HG02973 (cell line): ENCODE results near the gene DNAJC5.

Experiments
- ATAC-seq: cut with Tn5 transposase; IDR thresholded peaks from one replicate; pipeline ENCODE4 v1.9.1; 2021; ENCODE audit warnings: moderate library complexity; ENCODE audit not compliant: unreplicated experiment

DNAJC5 gene

GRCh38 chr20:63883201-63883593 is 11.7 kb upstream of the DNAJC5 start:
- no peak for ATAC-seq

- no peak for ATAC-seq
Measured at GRCh38 chr20:63884506-63885263, 10.2 kb upstream of the DNAJC5 start.

DNA sequence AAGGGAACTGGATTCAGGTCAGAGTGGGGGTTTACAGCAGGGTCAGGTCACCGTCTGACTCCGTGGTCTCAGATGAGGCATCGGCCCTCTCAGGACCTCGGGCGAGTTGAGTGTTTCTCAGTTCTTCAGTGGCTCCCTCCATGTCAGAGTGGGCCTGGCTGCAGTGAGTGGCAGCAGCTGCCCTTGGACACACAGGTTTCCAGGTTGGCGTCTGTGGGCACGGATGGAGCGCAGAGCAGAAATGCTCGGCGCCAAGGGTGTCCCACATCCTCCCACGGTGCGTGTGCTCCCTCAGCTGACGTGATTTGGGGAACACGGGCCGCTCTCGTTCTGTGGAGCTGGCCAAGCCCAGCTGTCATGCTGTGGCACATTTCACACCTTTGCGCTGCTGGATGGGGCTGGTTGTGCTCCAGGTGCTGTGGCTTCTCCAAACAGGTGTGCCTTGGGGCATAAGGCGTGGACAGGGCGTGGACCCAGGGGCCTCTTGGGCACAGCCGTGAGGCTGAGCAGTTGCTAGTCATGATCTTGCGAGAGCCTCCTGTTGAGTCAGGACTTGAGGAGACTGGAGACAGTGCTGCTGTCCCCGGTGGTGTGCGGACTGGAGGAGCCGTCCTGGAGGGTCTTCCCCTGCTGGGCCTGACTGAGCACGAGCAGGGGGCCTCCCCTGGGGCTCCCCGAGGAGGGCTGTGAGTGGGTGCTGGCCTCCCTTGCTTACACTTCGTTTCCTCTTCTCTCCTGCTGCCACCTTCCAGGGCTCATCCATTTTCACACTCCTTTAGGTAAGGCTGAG is 9.5 kb upstream of the DNAJC5 start:
- no peak for ATAC-seq

DNA sequence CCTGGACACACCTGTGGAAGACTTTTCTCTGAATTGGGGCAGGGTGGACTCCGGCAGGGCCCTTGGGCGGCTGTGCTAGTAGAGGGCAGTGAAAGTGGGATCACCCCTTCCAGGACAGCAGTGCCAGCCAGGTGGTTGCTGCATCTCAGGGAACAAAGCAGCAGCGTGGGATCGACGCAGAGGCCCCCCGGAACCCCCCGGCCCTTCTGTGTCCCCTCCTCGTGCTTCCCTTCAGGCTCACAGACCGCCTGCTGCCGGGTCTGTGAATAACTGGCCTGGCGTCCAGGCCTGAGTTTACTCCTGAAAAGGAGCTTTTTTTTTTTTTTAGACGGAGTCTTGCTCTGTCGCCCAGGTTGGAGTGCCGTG is 8.9 kb upstream of the DNAJC5 start:
- no peak for ATAC-seq

DNA sequence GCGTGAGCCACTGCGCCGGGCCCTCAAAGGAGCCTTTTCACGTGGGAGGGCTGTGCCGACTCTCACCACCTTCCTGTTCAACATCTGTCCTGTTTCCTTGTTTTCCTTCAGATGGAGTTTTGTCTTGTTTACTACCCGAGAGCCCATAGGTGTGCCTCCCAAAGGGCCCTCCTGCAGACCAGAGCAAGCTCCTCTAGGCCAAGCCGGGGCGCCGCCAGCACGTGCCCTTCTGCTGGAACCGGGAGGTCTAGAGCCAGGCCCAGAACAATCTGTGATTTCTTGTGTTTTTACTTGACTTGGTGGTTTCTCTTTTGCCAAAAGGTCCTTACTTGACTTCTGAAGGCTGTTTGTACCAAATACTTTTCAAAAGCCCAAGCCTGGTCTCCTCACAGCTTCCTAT is 8.0 kb upstream of the DNAJC5 start:
- no peak for ATAC-seq

- no peak for ATAC-seq
Measured at GRCh38 chr20:63889241-63890200, 5.4 kb upstream of the DNAJC5 start.

DNA sequence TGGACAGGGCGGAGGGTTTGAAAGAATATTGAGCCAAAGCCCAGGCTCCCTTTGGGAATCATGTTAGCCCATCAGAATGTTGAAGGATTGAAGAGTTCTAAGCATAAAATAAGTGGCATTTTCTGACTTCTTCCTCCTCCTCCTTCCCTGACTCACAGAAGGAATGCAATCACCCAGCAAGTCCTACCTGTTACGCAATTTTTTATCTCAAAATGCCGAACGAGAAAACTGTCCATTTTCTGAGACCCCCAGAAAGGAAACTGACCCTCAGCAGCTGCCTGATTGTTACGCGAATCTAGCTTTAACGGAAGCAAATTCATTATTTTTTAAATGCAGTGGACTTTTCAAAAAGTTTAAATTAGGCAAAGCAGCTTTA is 4.7 kb upstream of the DNAJC5 start:
- ATAC-seq = no peak

GRCh38 chr20:63890616-63891015 is 4.3 kb upstream of the DNAJC5 start:
- no peak for ATAC-seq

- ATAC-seq = no peak
Measured at GRCh38 chr20:63891061-63892002, 3.6 kb upstream of the DNAJC5 start.

DNA sequence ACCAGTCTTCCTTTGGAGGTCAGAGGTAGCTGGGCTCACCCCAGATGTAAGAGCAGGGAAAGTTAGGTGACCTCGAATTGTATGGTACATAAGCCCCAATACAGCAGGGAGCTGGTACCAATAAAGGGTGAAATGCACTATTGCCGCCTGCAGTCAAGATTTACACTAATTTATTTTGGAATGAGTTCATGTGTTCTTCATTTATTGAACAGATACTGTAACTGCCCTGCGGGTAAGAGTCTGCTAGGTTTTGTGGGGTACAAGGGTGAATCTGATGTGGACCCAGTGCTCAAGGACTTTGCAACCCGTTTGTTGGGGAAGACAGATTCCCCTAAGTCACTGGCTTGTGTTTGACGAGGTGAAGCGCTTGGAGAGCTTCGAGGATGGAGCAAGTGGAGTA is 2.5 kb upstream of the DNAJC5 start:
- no peak for ATAC-seq

DNA sequence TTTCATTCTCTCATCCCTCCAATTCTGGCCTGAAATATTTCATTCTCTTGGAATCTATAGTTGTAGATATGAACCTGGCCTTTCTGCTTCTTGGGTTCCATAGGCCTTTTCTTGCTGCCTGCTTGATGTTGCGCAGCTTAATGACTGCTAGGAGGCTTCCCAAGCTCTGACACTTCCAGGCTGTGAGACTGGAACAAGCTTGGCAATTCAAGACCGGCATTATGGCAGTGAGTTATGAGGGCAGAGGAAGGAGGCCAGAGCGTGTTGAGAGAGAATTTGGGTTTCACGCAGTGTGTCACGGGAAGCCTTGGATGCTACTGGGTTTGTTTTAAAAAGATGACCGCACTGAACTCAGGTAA is 948 bp upstream of the DNAJC5 start:
- ATAC-seq = no peak

DNA sequence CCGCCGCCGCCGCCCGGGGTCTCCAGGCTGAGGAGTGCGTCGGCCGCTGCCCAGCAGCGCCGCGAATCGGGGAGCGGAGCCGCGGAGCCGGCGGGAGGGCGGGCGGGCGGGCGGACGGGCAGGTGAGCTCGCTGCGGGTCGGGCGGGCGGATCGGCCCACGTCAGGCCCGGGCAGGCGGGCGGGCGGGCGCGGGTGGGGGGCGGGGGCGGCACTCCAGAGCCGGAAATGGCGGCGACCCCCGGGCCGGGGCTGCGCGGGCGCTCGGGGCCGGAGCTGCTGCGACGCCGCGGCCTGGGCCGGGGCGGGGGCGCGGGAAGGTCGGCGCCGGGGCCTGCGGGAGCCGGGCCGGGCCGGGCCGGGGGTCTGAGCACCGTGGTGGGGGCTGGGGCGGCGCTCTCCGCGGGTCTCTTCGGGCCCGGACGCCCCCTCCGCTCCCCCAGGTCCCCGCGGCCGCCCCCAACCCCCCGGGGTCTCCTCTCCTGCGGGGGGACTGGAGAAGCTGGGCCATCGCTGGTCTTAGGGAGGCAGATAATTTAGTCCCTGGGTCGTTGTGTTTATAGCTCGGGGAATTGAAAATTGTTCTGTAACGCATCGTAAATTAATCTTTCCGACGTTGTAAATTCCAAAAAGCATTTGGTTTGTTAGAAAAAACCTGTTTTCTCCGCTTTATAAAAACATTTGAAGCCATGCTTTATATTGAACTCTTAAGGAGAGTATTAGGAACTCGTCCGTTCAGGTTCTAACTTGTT is 451 bp downstream of the DNAJC5 start:
- peak; percentile 3 for ATAC-seq

GRCh38 chr20:63895952-63896263 is 982 bp downstream of the DNAJC5 start:
- no peak for ATAC-seq

DNA sequence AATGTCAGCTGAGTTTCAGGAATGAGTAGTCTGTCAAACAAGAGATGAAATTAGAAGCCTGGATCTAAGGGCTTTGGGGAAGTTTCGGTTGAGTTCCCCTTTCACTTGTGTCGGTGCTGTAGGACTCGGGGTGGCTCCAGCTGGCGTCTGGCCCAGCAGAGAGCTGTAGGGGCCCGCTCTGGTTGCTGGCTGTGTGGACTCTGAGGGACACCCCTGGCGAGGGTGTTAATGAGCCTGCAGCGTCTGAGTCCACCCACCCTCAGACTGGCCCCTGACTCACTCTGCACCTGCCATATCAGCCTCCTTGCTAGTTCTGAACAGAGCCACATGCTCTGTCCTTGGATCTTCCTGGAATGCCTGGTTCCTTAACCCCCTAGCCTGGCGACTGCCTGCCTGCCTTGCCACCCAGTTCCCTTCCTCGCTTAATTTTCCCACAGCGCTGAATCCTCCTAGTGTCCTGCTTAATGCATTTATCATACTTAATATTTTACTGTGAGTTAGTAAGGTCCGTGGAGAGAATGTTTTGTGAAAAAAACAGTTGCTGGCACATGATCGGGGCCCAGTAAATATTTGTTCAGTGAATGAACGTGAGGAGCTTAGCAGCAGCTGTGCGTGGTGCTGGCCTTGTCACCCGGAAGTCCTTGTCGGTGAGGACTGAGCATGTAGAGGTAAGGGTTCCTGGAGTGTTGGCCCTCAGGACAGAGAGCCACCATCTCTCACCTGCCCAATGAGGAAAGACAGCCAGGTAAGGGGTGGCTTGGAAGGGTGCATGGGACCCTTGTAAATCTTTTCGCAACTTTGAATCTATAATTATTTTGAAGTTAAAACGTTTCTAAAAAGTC is 1.6 kb downstream of the DNAJC5 start:
- ATAC-seq = no peak

DNA sequence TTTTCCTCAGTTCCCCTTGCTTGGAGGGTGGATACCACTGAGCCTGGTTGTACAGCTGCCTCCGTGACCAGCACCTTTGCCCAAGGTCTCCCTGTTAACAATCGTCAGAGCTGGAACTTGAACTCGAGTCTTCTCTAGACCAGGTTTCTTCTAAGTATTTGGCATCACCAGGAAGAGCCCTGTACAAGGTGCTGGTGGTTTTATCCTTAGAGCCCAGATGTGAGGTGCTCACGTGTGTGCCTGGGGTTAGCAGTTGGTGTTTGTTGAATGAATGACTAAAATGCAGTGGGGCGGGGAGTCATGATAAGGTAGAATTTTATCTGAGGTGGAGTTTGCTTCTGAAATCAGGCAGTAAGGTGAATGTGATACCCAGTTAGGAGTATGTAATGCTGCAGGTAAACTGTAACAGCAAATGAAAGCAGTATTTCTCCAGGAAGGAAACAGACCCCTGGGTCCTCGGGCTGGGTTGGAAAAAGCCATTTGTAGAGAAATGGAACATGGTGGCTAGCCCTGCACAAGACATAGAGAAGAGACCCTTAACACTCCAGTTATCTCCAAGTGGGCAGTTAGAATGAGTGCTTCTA is 3.1 kb downstream of the DNAJC5 start:
- ATAC-seq = no peak

- no peak for ATAC-seq
Measured at GRCh38 chr20:63898882-63899558, 4.1 kb downstream of the DNAJC5 start.

DNA sequence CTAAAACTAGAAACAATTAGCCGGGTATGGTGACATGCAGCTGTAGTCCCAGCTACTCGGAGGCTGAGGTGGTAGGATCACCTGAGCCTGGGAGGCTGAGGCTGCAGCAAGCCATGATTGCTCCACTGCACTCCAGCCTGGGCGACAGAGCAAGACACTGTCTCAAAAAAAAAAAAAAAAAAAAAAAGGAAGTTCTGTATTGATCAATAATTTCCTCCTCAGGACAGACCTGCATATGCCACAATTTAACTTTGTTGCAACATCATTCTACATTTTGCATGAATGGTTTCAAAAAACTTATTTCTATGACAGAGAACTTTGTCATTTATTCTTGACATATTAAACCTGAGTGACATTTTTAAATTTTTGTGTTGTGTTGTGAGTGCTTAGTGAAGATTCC is 5.5 kb downstream of the DNAJC5 start:
- ATAC-seq = no peak
